Fibroblast of lung (primary cell): ENCODE measurements around the gene TMEM190.

ENCODE experiments used
- EZH2 ChIP-seq: IDR thresholded peaks from 2 replicates; pipeline ENCODE4 v1.5.1; 2012; ENCODE audit warnings: low read length, control low read depth, mild to moderate bottlenecking; ENCODE audit errors: missing control alignments
- TF ChIP-seq, protein P1 (sequence below), 2 donors: IDR thresholded peaks in 1 of 2; conservative IDR thresholded peaks in 1 of 2; 1 replicate in 1 of 2; 2 replicates in 1 of 2; pipeline ENCODE4 v1.5.1; 2011 to 2012; ENCODE audit warnings: low read length in 2 of 2, control low read depth in 1 of 2, inconsistent platforms in 1 of 2, low read depth in 1 of 2, mild to moderate bottlenecking in 1 of 2

DNA sequence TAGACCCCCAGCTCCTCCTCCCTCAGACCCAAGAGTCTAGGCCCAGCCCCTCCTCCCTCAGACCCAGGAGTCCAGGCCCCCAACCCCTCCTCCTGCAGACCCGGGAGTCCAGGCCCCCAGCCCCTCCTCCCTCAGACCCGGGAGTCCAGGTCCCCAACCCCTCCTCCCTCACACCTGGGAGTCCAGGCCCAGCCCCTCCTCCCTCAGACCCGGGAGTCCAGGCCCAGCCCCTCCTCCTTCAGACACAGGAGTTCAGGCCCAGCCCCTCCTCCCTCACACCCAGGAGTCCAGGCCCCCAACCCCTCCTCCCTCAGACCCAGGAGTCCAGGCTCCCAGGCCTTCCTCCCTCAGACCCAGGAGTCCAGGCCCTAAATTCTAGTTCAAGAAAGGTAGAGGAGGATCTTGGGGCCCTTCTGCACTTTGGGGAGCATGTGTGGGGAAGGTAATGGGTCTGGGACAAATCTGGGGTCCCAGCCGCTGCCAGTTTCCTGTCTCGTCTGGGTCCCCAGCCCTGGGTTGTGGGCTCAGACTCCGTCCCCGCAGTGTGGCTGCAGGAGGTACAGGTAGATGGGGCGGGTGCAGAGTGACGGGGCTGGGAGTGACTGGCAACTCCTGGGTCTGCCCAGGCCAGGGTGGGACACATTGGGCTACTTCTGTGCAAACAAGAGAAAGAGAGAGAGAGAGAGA is 3.2 kb upstream of the TMEM190 start:
- no peak for TF ChIP-seq EZH2
- TF ChIP-seq, protein P1, sequence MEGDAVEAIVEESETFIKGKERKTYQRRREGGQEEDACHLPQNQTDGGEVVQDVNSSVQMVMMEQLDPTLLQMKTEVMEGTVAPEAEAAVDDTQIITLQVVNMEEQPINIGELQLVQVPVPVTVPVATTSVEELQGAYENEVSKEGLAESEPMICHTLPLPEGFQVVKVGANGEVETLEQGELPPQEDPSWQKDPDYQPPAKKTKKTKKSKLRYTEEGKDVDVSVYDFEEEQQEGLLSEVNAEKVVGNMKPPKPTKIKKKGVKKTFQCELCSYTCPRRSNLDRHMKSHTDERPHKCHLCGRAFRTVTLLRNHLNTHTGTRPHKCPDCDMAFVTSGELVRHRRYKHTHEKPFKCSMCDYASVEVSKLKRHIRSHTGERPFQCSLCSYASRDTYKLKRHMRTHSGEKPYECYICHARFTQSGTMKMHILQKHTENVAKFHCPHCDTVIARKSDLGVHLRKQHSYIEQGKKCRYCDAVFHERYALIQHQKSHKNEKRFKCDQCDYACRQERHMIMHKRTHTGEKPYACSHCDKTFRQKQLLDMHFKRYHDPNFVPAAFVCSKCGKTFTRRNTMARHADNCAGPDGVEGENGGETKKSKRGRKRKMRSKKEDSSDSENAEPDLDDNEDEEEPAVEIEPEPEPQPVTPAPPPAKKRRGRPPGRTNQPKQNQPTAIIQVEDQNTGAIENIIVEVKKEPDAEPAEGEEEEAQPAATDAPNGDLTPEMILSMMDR (conservative IDR thresholded peaks at IDR 0.05 in 1 of 2, IDR thresholded peaks at IDR 0.05 in 1 of 2; ENCODE audit: low read depth in 1 of 2, low read length in 2 of 2): no peak
